HG02759 (cell line): ENCODE measurements around the gene HIP1R.
"Not testable (repeated sequence)": the region's sequence is repeated elsewhere in the genome, so short reads cannot be mapped to it uniquely, and the experiment has no call there.

Experiments
- ATAC-seq: cut with Tn5 transposase; IDR thresholded peaks from one replicate; pipeline ENCODE4 v1.9.1; 2021; ENCODE audit warnings: mild to moderate bottlenecking, moderate library complexity; ENCODE audit not compliant: unreplicated experiment

HIP1R gene

GRCh38 chr12:122891661-122892525 is 56.6 kb downstream of the HIP1R start:
- no peak for ATAC-seq

GRCh38 chr12:122892724-122893123 is 57.5 kb downstream of the HIP1R start:
- not testable (repeated sequence) for ATAC-seq

GRCh38 chr12:122893208-122894153 is 58.2 kb downstream of the HIP1R start:
- ATAC-seq, result no peak

- no peak for ATAC-seq
Observed at GRCh38 chr12:122894193-122895121, 59.2 kb downstream of the HIP1R start.

GRCh38 chr12:122895320-122895703 is 60.1 kb downstream of the HIP1R start:
- ATAC-seq, result no peak

- ATAC-seq, result no peak
Observed at GRCh38 chr12:122895704-122896636, 60.7 kb downstream of the HIP1R start, which contains the start of gene VPS37B. TSS of gene VPS37B (minus strand) at chr12:122896124. CDS start at chr12:122896062, 62 bp downstream.

- ATAC-seq, result no peak
Observed at GRCh38 chr12:122896662-122897061, 61.4 kb downstream of the HIP1R start.

- ATAC-seq, result no peak
Observed at GRCh38 chr12:122899887-122900286, 64.6 kb downstream of the HIP1R start.

GRCh38 chr12:122902854-122903692 is 67.8 kb downstream of the HIP1R start:
- ATAC-seq, result no peak

- ATAC-seq, result no peak
Observed at GRCh38 chr12:122903693-122904034, 68.4 kb downstream of the HIP1R start.

- ATAC-seq, result not testable (repeated sequence)
Observed at GRCh38 chr12:122905258-122905657, 70.0 kb downstream of the HIP1R start.

- no peak for ATAC-seq
Observed at GRCh38 chr12:122908915-122909314, 73.7 kb downstream of the HIP1R start.

- ATAC-seq, result no peak
Observed at GRCh38 chr12:122909442-122910288, 74.4 kb downstream of the HIP1R start.
